ENCODE results near the gene SLC6A17.

GRCh38 chr1:110144366-110144765 is 5.9 kb upstream of the SLC6A17 start:
- TF ChIP-seq ZFP30 (CRISPR knock-in tag; IDR thresholded peaks at IDR 0.05), result no peak
- TF ChIP-seq PATZ1 (CRISPR knock-in tag; IDR thresholded peaks at IDR 0.05; ENCODE audit: borderline replicate concordance), result no peak
- no peak for TF ChIP-seq TSHZ2 (CRISPR knock-in tag; IDR thresholded peaks at IDR 0.05)
